HCT116 (cell line): ENCODE measurements around the gene CEP120. TPM values are rescaled to one million over a fixed set of nuclear protein-coding genes. Genes with fewer than 3 reads are reported as not detected.

ENCODE experiments used
- ATAC-seq: fragments of 200-7000 bp; cut with Tn5 transposase; 2 replicates; pipeline ENCODE4 v1.9.1; 2020; ENCODE audit warnings: mild to moderate bottlenecking, moderate library complexity
- BruUV-seq: library from RNA; stranded (reverse); fragments of 400-500 nt; replicated peaks from 2 replicates; lab custom pipeline; 2021; lab: Mats Ljungman, UMichigan
- CTCF ChIA-PET: fragments of 300-600 bp; sonication (Branson Sonifier 250); formaldehyde crosslinking; loops from one replicate; lab custom pipeline; 2021; ENCODE audit warnings: antibody characterized with exemption; lab: Charles Lee
- POLR2A ChIA-PET: fragments of 300-600, 350-600 bp; sonication (Branson Sonifier 250); formaldehyde crosslinking; loops from one replicate; lab custom pipeline; 2021; ENCODE audit warnings: antibody characterized with exemption; lab: Charles Lee
- RAD21 ChIA-PET, 2 experiments: fragments of 300-600 bp; sonication (Branson Sonifier 250); formaldehyde crosslinking; loops; one replicate each; lab custom pipeline; 2023; ENCODE audit warnings: low total read pairs in 2 of 2; ENCODE audit not compliant: uncharacterized antibody in 2 of 2, unreplicated experiment in 2 of 2, low non-redundant PET in 1 of 2; lab: Charles Lee
- DNase-seq: peaks from one replicate; pipeline ENCODE4 v3.0.0-alpha.2; 2010; ENCODE audit warnings: low read depth, low spot score
- H2AFZ ChIP-seq: fragments of 200-600 bp; shearing (Covaris generic), sonication (generic); 2 replicates; pipeline ENCODE4 v1.6.1; 2017; ENCODE audit warnings: low read depth, mixed run types, mixed read lengths, antibody characterized with exemption, low read length; ENCODE audit not compliant: poor library complexity, severe bottlenecking
- H3K27ac ChIP-seq: 2 replicates; pipeline ENCODE4 v1.5.1; 2012; ENCODE audit warnings: low read depth, low read length
- H3K27me3 ChIP-seq: fragments of 200-600 bp; sonication (generic); 2 replicates; pipeline ENCODE4 v1.6.1; 2016; ENCODE audit warnings: mixed run types, low read length, mixed read lengths; ENCODE audit not compliant: insufficient read depth
- H3K36me3 ChIP-seq, 2 experiments: fragments of 200-500 bp in 1 of 2; fragments of 200-600 bp in 1 of 2; sonication (Bioruptor generic) in 1 of 2; sonication (generic) in 1 of 2; 2 replicates each; pipeline versions ENCODE4 v1.5.1 to v1.6.1; 2014 to 2016; ENCODE audit warnings: low read length in 2 of 2, inconsistent platforms in 1 of 2, mixed read lengths in 1 of 2, mixed run types in 1 of 2; ENCODE audit not compliant: insufficient read depth in 2 of 2, control insufficient read depth in 1 of 2
- H3K4me1 ChIP-seq, 2 experiments: fragments of 200-600 bp in 1 of 2; sonication (generic) in 1 of 2; 2 replicates each; pipeline versions ENCODE4 v1.5.1 to v1.6.1; 2012 to 2017; ENCODE audit warnings: low read length in 2 of 2, inconsistent platforms in 1 of 2, mild to moderate bottlenecking in 1 of 2, mixed read lengths in 1 of 2, mixed run types in 1 of 2, moderate library complexity in 1 of 2; ENCODE audit not compliant: insufficient read depth in 2 of 2, control insufficient read depth in 1 of 2
- H3K4me2 ChIP-seq: fragments of 200-600 bp; sonication (generic); 2 replicates; pipeline ENCODE4 v1.6.1; 2017; ENCODE audit warnings: mixed run types, low read length, mixed read lengths
- H3K4me3 ChIP-seq, 2 experiments: fragments of 200-600 bp in 1 of 2; sonication (generic) in 1 of 2; replicated peaks in 1 of 2; 2 replicates each; pipeline ENCODE4 v1.5.1; 2011 to 2016; ENCODE audit warnings: low read length in 2 of 2, control low read depth in 1 of 2, low read depth in 1 of 2, mild to moderate bottlenecking in 1 of 2, mixed read lengths in 1 of 2, mixed run types in 1 of 2
- H3K79me2 ChIP-seq: fragments of 200-600 bp; sonication (generic); 2 replicates; pipeline ENCODE4 v1.6.1; 2017; ENCODE audit warnings: mild to moderate bottlenecking, mixed run types, low read length, moderate library complexity, mixed read lengths; ENCODE audit not compliant: insufficient read depth
- H3K9ac ChIP-seq: fragments of 200-600 bp; sonication (generic); 2 replicates; pipeline ENCODE4 v1.6.1; 2016; ENCODE audit warnings: low read length, mixed read lengths
- H3K9me2 ChIP-seq: fragments of 200-600 bp; sonication (generic), shearing (Covaris generic); 2 replicates; pipeline ENCODE4 v1.6.1; 2017; ENCODE audit warnings: mixed run types, mild to moderate bottlenecking, moderate library complexity; ENCODE audit not compliant: insufficient read depth
- H3K9me3 ChIP-seq, 2 experiments: fragments of 200-500 bp in 1 of 2; fragments of 200-600 bp in 1 of 2; sonication (Bioruptor generic) in 1 of 2; sonication (generic) in 1 of 2; 2 replicates each; pipeline ENCODE4 v1.6.1; 2014 to 2017; ENCODE audit warnings: low read length in 2 of 2, mixed read lengths in 2 of 2, inconsistent platforms in 1 of 2, low read depth in 1 of 2, mild to moderate bottlenecking in 1 of 2, mixed run types in 1 of 2, moderate library complexity in 1 of 2; ENCODE audit not compliant: control insufficient read depth in 1 of 2, insufficient read depth in 1 of 2
- H4K20me1 ChIP-seq: fragments of 200-600 bp; sonication (generic), shearing (Covaris generic); 2 replicates; pipeline ENCODE4 v1.6.1; 2017; ENCODE audit warnings: mixed run types, mild to moderate bottlenecking, moderate library complexity; ENCODE audit not compliant: insufficient read depth
- ATF3 ChIP-seq: IDR thresholded peaks from 2 replicates; pipeline ENCODE4 v1.6.1; 2012
- CBX3 ChIP-seq: IDR thresholded peaks from 2 replicates; pipeline ENCODE4 v1.6.1; 2012; ENCODE audit warnings: low read depth
- CEBPB ChIP-seq: IDR thresholded peaks from 2 replicates; pipeline ENCODE4 v1.6.1; 2012; ENCODE audit warnings: low read depth
- CTCF ChIP-seq, 3 experiments: fragments of 200-600 bp in 1 of 3; sonication (generic) in 1 of 3; IDR thresholded peaks in 2 of 3; conservative IDR thresholded peaks in 1 of 3; 2 replicates each; pipeline ENCODE4 v1.5.1; 2012 to 2017; ENCODE audit warnings: low read depth in 2 of 3, low read length in 2 of 3, antibody characterized with exemption in 1 of 3, borderline replicate concordance in 1 of 3, control low read depth in 1 of 3, mild to moderate bottlenecking in 1 of 3, mixed read lengths in 1 of 3, mixed run types in 1 of 3, moderate library complexity in 1 of 3; ENCODE audit not compliant: insufficient read depth in 1 of 3
- EGR1 ChIP-seq: IDR thresholded peaks from 2 replicates; pipeline ENCODE4 v1.6.1; 2012; ENCODE audit warnings: low read depth
- FOSL1 ChIP-seq: IDR thresholded peaks from 2 replicates; pipeline ENCODE4 v1.6.1; 2012; ENCODE audit warnings: low read depth
- JUND ChIP-seq: IDR thresholded peaks from 2 replicates; pipeline ENCODE4 v1.6.1; 2012
- MAX ChIP-seq: IDR thresholded peaks from 2 replicates; pipeline ENCODE4 v1.6.1; 2012
- POLR2A ChIP-seq: IDR thresholded peaks from 2 replicates; pipeline ENCODE4 v1.7.0; 2011; ENCODE audit warnings: borderline replicate concordance; ENCODE audit not compliant: insufficient read depth, insufficient read length; ENCODE audit errors: extremely low read depth
- POLR2AphosphoS5 ChIP-seq: IDR thresholded peaks from 2 replicates; pipeline ENCODE4 v1.6.1; 2011; ENCODE audit warnings: mild to moderate bottlenecking, low read depth, low read length, moderate library complexity
- REST ChIP-seq: IDR thresholded peaks from 2 replicates; pipeline ENCODE4 v1.6.1; 2012; ENCODE audit warnings: low read depth
- SIN3A ChIP-seq: IDR thresholded peaks from 2 replicates; pipeline ENCODE4 v1.6.1; 2012; ENCODE audit warnings: low read depth
- SP1 ChIP-seq: IDR thresholded peaks from 2 replicates; pipeline ENCODE4 v1.6.1; 2012; ENCODE audit warnings: low read depth
- YY1 ChIP-seq: IDR thresholded peaks from 2 replicates; pipeline ENCODE4 v1.6.1; 2011; ENCODE audit warnings: low read length, low read depth, moderate library complexity, mild to moderate bottlenecking; ENCODE audit not compliant: insufficient replicate concordance; ENCODE audit errors: extremely low read depth
- ZBTB33 ChIP-seq: IDR thresholded peaks from 2 replicates; pipeline ENCODE4 v1.6.1; 2011; ENCODE audit warnings: mild to moderate bottlenecking, low read length, moderate library complexity; ENCODE audit not compliant: insufficient replicate concordance; ENCODE audit errors: extremely low read depth
- ZNF274 ChIP-seq: fragments of 200-500 bp; sonication (Bioruptor generic); IDR thresholded peaks from 2 replicates; pipeline ENCODE4 v1.6.1; 2014; ENCODE audit warnings: mild to moderate bottlenecking, low read depth, low read length, inconsistent platforms
- intact Hi-C: fragments of 100-400 bp; cut with micrococcal nuclease; formaldehyde crosslinking; loops from 2 replicates; pipeline ENCODE4 v1.10.0; 2022
- total RNA-seq: library from RNA; stranded (reverse); gene quantifications from one replicate; pipeline ENCODE4 v1.2.1, GENCODE V29; 2021; ENCODE audit not compliant: unreplicated experiment

Gene CEP120
- total RNA-seq, 1 experiment from 2014 or later: 30.2 TPM

- Histone ChIP-seq H4K20me1 (no peaks in the 10 kb centered on the region), H2AFZ (no peak overlapping the region), H3K9me2 (no peaks in the 10 kb centered on the region), H3K9ac (no peak overlapping the region), H3K27ac (no peak overlapping the region), H3K4me2 (no peak overlapping the region), H3K36me3 (no peaks in the 10 kb centered on the region), H3K4me3 (no peak overlapping the region), H3K9me3 (no peaks in the 10 kb centered on the region), H3K27me3 (no peaks in the 10 kb centered on the region), H3K79me2 (no peaks in the 10 kb centered on the region)
- DNase-seq (no peak), ATAC-seq (no peak)
- CTCF ChIA-PET: interaction anchor here (0.7 kb wide), 1 partner anchor 29 kb away, joined by 3 read pairs; the partner anchor contains the start of gene CEP120
- RAD21 ChIA-PET: no interaction called here
- no TSS peak for BruUV-seq
- intact Hi-C loops: no loop called here
- POLR2A ChIA-PET: no interaction called here
- TF ChIP-seq ZNF274 (no peak), JUND (no peak), EGR1 (no peak), ATF3 (no peak), SIN3A (no peak), POLR2A (no peak), POLR2AphosphoS5 (no peak), MAX (no peak), YY1 (no peak), REST (no peak), SP1 (no peak), ZBTB33 (no peak), CEBPB (no peak), CBX3 (no peak), FOSL1 (no peak), CTCF (IDR thresholded peaks at IDR 0.05 in 2 of 3, conservative IDR thresholded peaks at IDR 0.05 in 1 of 3; ENCODE audit: borderline replicate concordance in 1 of 3, insufficient read depth in 1 of 3, low read depth in 2 of 3, low read length in 2 of 3) (no peak)
- TF ChIP-seq, all 23 proteins: peak for 0
- H3K4me1 ChIP-seq: no peaks in the 10 kb centered on the region
These were observed 29.2 kb upstream of the CEP120 start for GRCh38 chr5:123452401-123452800.
